K562 (cell line): ENCODE data around the gene PRODH2. TPM values are rescaled to one million over a fixed set of nuclear protein-coding genes. Genes with fewer than 3 reads are reported as not detected.

Source experiments
- ATAC-seq: fragments of 200-7000 bp; cut with Tn5 transposase; 3 replicates; pipeline ENCODE4 v1.9.1; 2020; ENCODE audit warnings: moderate library complexity
- BruUV-seq: library from RNA; stranded (reverse); fragments of 400-500 nt; replicated peaks from 2 replicates; lab custom pipeline; 2021; lab: Mats Ljungman, UMichigan
- CTCF ChIA-PET: fragments of 300-600 bp; formaldehyde crosslinking; extraction: SDS; loops from one replicate; lab custom pipeline; 2021; ENCODE audit warnings: low intra/inter-chr PET ratio; lab: Yijun Ruan, JAX
- POLR2A ChIA-PET: fragments of 300-600, 350-650 bp; sonication (Branson Sonifier 250); formaldehyde crosslinking; extraction: SDS; loops from one replicate; lab custom pipeline; 2021; ENCODE audit warnings: antibody characterized with exemption, inconsistent platforms; lab: Yijun Ruan, JAX
- DNase-seq, 4 experiments: peaks; one replicate each; pipeline versions ENCODE4 v3.0.0 to v3.0.0-alpha.2; 2011 to 2018; ENCODE audit warnings: low spot score in 3 of 4, mixed read lengths in 3 of 4; ENCODE audit errors: extremely low read depth in 1 of 4
- FAIRE-seq: peaks from 2 replicates; lab custom pipeline; 2011; peaks lifted over from hg19 to GRCh38; lab: Jason Lieb, UNC
- H2AFZ ChIP-seq: 2 replicates; pipeline ENCODE4 v1.6.0; 2011; ENCODE audit warnings: low read depth, low read length, control low read depth, inconsistent platforms
- H3K27ac ChIP-seq: fragments of 200-600 bp; 3 replicates; pipeline ENCODE4 v1.8.0; 2011; ENCODE audit warnings: low read depth, mild to moderate bottlenecking, control low read depth, inconsistent platforms, low read length, moderate library complexity, mixed read lengths; ENCODE audit errors: extremely low read depth
- H3K27me3 ChIP-seq, 2 experiments: fragments of 300-600 bp in 1 of 2; 2 replicates in 1 of 2; 3 replicates in 1 of 2; pipeline versions ENCODE4 v1.6.0 to v1.8.0; 2011; ENCODE audit warnings: inconsistent platforms in 2 of 2, low read length in 2 of 2, mild to moderate bottlenecking in 1 of 2, mixed read lengths in 1 of 2, moderate library complexity in 1 of 2; ENCODE audit not compliant: control insufficient read depth in 2 of 2, insufficient read depth in 2 of 2
- H3K36me3 ChIP-seq: fragments of 300-600 bp; 3 replicates; pipeline ENCODE4 v1.8.0; 2011; ENCODE audit warnings: mild to moderate bottlenecking, low read length, inconsistent platforms; ENCODE audit not compliant: control insufficient read depth, insufficient read depth
- H3K4me1 ChIP-seq, 2 experiments: fragments of 200-600 bp in 1 of 2; replicated peaks in 1 of 2; 2 replicates in 1 of 2; 3 replicates in 1 of 2; pipeline versions ENCODE4 v1.5.1 to v1.8.0; 2011; ENCODE audit warnings: inconsistent platforms in 2 of 2, low read length in 2 of 2, mild to moderate bottlenecking in 1 of 2, mixed read lengths in 1 of 2, moderate library complexity in 1 of 2; ENCODE audit not compliant: control insufficient read depth in 2 of 2, insufficient read depth in 2 of 2
- H3K4me2 ChIP-seq: 2 replicates; pipeline ENCODE4 v1.6.1; 2011; ENCODE audit warnings: low read length, control low read depth, inconsistent platforms, mixed read lengths; ENCODE audit not compliant: insufficient read depth
- H3K4me3 ChIP-seq: fragments of 200-600 bp; sonication (generic), shearing (Covaris generic); 2 replicates; pipeline ENCODE4 v1.5.1; 2016; ENCODE audit warnings: control low read depth, inconsistent platforms
- H3K79me2 ChIP-seq: fragments of 200-600 bp; 3 replicates; pipeline ENCODE4 v1.8.0; 2011; ENCODE audit warnings: low read length, inconsistent platforms; ENCODE audit not compliant: control insufficient read depth, insufficient read depth
- H3K9ac ChIP-seq, 2 experiments: 2 replicates each; pipeline versions ENCODE4 v1.6.0 to v1.6.1; 2011; ENCODE audit warnings: low read depth in 2 of 2, low read length in 2 of 2, control low read depth in 1 of 2, inconsistent platforms in 1 of 2, mild to moderate bottlenecking in 1 of 2, mixed read lengths in 1 of 2; ENCODE audit not compliant: insufficient read depth in 1 of 2
- H3K9me1 ChIP-seq: one replicate; pipeline ENCODE4 v1.6.0; 2011; ENCODE audit warnings: inconsistent platforms, mild to moderate bottlenecking, low read length, moderate library complexity; ENCODE audit not compliant: control insufficient read depth, insufficient read depth
- H3K9me3 ChIP-seq: replicated peaks from 2 replicates; pipeline ENCODE4 v1.5.1; 2011; ENCODE audit warnings: low read depth, low read length, inconsistent platforms; ENCODE audit not compliant: control insufficient read depth, insufficient read depth
- H4K20me1 ChIP-seq: replicated peaks from 2 replicates; pipeline ENCODE4 v1.6.1; 2011; ENCODE audit warnings: low read length, inconsistent platforms, mixed read lengths; ENCODE audit not compliant: control insufficient read depth, insufficient read depth
- CAMTA2 ChIP-seq: fragments of 250-450 bp; sonication (Bioruptor Pico); conservative IDR thresholded peaks from 2 replicates; pipeline ENCODE4 v1.5.1; 2022
- ETS1 ChIP-seq: conservative IDR thresholded peaks from 2 replicates; pipeline ENCODE4 v1.6.1; 2011; ENCODE audit warnings: low read depth, mild to moderate bottlenecking, low read length; ENCODE audit not compliant: control insufficient read depth
- FOXA1 ChIP-seq: fragments of 450-650 bp; IDR thresholded peaks from 2 replicates; pipeline ENCODE4 v1.6.1; 2016; ENCODE audit warnings: mild to moderate bottlenecking, borderline replicate concordance
- GABPB2 ChIP-seq: fragments of 250-450 bp; sonication (Bioruptor Pico); conservative IDR thresholded peaks from 2 replicates; pipeline ENCODE4 v1.5.1; 2021; ENCODE audit warnings: mild to moderate bottlenecking
- GATAD2A ChIP-seq: fragments of 450-650 bp; IDR thresholded peaks from 2 replicates; pipeline ENCODE4 v1.6.1; 2017
- HSF4 ChIP-seq: fragments of 250-450 bp; sonication (Bioruptor Pico); IDR thresholded peaks from 2 replicates; pipeline ENCODE4 v2.1.2; 2022; ENCODE audit warnings: mild to moderate bottlenecking, moderate library complexity, borderline replicate concordance
- JUND ChIP-seq, 2 experiments: IDR thresholded peaks; 2 replicates in 1 of 2; 3 replicates in 1 of 2; pipeline ENCODE4 v1.6.1; 2011; ENCODE audit warnings: borderline replicate concordance in 2 of 2, low read depth in 2 of 2, low read length in 2 of 2, improper control_type of control experiment in 1 of 2, missing biosample characterization in 1 of 2, missing genetic modification characterization in 1 of 2, missing genetic modification reagents in 1 of 2
- NRF1 ChIP-seq, 2 experiments: fragments of 450-650 bp; IDR thresholded peaks in 1 of 2; conservative IDR thresholded peaks in 1 of 2; 2 replicates each; pipeline ENCODE4 v1.6.1; 2014; ENCODE audit warnings: mild to moderate bottlenecking in 2 of 2
- POLR2B ChIP-seq: fragments of 450-650 bp; IDR thresholded peaks from 2 replicates; pipeline ENCODE4 v1.6.1; 2018; ENCODE audit warnings: low read depth; ENCODE audit not compliant: partially characterized antibody
- ZKSCAN1 ChIP-seq: fragments of 150-350 bp; IDR thresholded peaks from 2 replicates; pipeline ENCODE4 v1.6.1; 2016; ENCODE audit warnings: low read depth, low read length
- WGBS: fragments of 100-300 bp; shearing (Covaris generic); methylation state at CpG from one replicate; pipeline ENCODE4 v1.1.6; 2016; ENCODE audit warnings: low coverage, mixed read lengths; ENCODE audit not compliant: insufficient coverage; ENCODE audit errors: missing lambda C conversion rate; 5-methylcytosine and 5-hydroxymethylcytosine counted together
- in situ Hi-C: fragments of 300-500 bp; cut with MboI; formaldehyde crosslinking; loops from 4 replicates; pipeline ENCODE4 v1.15.0; 2018; ENCODE audit warnings: inconsistent platforms, mixed read lengths
- intact Hi-C: fragments of 100-400 bp; cut with micrococcal nuclease; formaldehyde crosslinking; loops from 2 replicates; pipeline ENCODE4 v1.14.2; 2022
- polyA plus RNA-seq, 8 experiments: library from polyadenylated mRNA; depleted of rRNA in 4 of 8; stranded (reverse) in 5 of 8; unstranded in 3 of 8; fragments of >200 nt; fragmentation: Nextera tagmentation in 2 of 8; fragmentation: Illumina TruSeq in 1 of 8; extraction: Ambion mirVana in 2 of 8; extraction: Trizol in 1 of 8; gene quantifications; 2 replicates each; pipeline versions ENCODE4 v1.2.1 to v1.2.3, GENCODE V29; 2011 to 2014; ENCODE audit warnings: inconsistent platforms in 1 of 8, missing spikeins in 1 of 8
- total RNA-seq, 7 experiments: library from RNA; depleted of rRNA in 6 of 7; stranded (reverse); fragments of >200 nt in 6 of 7; fragmentation: Illumina TruSeq in 2 of 7; extraction: Trizol in 2 of 7; gene quantifications; 2 replicates each; pipeline versions ENCODE4 v1.2.1 to v1.2.3, GENCODE V29; 2011 to 2021; ENCODE audit warnings: low replicate concordance in 1 of 7
- TF ChIP-seq, protein P1 (sequence below): fragments of 250-450 bp; sonication (Bioruptor Pico); IDR thresholded peaks from 2 replicates; pipeline ENCODE4 v1.8.0; 2021; ENCODE audit warnings: borderline replicate concordance, mild to moderate bottlenecking, moderate library complexity; ENCODE audit not compliant: poor library complexity, severe bottlenecking

Gene PRODH2
- total and polyA plus RNA-seq, 9 of the 15 experiments (the other 6 are each of a cell fraction or from before 2014, with no cell fraction given) = not detected

DNA sequence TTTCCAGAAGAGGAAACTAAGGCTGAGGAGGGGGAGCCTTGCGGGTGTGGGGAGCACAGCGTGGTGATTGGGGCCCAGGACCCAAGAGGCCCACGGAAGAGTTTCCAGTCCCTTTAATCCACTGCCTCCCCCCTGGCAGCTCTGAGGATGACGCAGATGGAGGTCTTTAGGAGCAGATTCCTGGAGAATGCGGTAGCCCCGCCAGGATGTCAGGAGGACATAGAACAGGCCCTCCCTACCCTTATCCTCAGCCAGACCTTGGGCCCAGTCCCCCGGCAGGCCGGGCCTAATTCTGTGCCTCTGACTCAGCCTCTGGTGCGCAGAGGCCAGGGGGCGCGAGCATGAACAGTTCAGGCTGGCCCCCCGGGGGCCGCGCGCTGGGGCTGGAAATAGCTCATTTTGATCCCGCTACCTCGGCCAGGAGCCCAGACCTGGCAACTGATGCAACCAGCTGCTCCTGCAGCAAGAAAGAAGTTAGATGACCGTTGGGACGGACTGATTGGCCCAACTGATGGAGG is 55.4 kb downstream of the PRODH2 start (continued):
- peak; percentile 18 for TF ChIP-seq POLR2B

GRCh38 chr19:35756377-35757230 is 56.0 kb downstream of the PRODH2 start, which contains the start of gene HSPB6:
Gene HSPB6 (minus strand): TSS chr19:35757029. CDS start chr19:35757008, 21 bp downstream.
- Histone ChIP-seq H3K4me3 (peak within 1 kb of the TSS; percentile 80), H3K4me1 (peaks cover 13 to 41% of the 10 kb centered on the region in 2 experiments), H3K79me2 (peaks cover 17% of the 10 kb centered on the region), H4K20me1 (no peaks in the 10 kb centered on the region; the same call in 1 of the 2 replicates), H3K9me1 (no peaks in the 10 kb centered on the region), H3K36me3 (peaks cover 35% of the 10 kb centered on the region; the same call in 2 of the 3 replicates), H3K4me2 (peak within 1 kb of the TSS; percentile 67), H3K9me3 (no peaks in the 10 kb centered on the region; the same call in 1 of the 2 replicates), H3K27ac (peak within 1 kb of the TSS; percentile 83), H3K27me3 (no peaks in the 10 kb centered on the region), H2AFZ (peak within 1 kb of the TSS; percentile 56), H3K9ac (peak within 1 kb of the TSS; percentile 73 to 93)
- CTCF ChIA-PET = no interaction called here
- DNase-seq = no peak
- POLR2A ChIA-PET = interaction anchor here (0.5 to 2.2 kb wide), 4 partner anchors 9 to 784 kb away, joined by 3 to 12 read pairs (median 4); partner anchors contain the start of gene LIN37
- 89% methylated on average over 31 of the region's 52 CpGs for WGBS
- intact Hi-C loops = no loop called here
- no peak for ATAC-seq
- in situ Hi-C loops = no loop called here
- no TSS peak for BruUV-seq
- FAIRE-seq = no peak
- no peak for TF ChIP-seq ETS1
- TF ChIP-seq ZKSCAN1 = no peak
- TF ChIP-seq FOXA1 = no peak
- TF ChIP-seq GATAD2A = no peak
- TF ChIP-seq CAMTA2 (CRISPR knock-in tag) = no peak
- TF ChIP-seq JUND (IDR thresholded peaks at IDR 0.05; ENCODE audit: borderline replicate concordance, low read depth, low read length) = no peak
- no peak for TF ChIP-seq JUND (tag; IDR thresholded peaks at IDR 0.05; ENCODE audit: borderline replicate concordance, low read depth, low read length)
- no peak for TF ChIP-seq GABPB2 (CRISPR knock-in tag)
- TF ChIP-seq, protein P1, sequence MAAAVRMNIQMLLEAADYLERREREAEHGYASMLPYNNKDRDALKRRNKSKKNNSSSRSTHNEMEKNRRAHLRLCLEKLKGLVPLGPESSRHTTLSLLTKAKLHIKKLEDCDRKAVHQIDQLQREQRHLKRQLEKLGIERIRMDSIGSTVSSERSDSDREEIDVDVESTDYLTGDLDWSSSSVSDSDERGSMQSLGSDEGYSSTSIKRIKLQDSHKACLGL (CRISPR knock-in tag) = no peak
- TF ChIP-seq NRF1 (conservative IDR thresholded peaks at IDR 0.05 in 1 of 2, IDR thresholded peaks at IDR 0.05 in 1 of 2) = no peak
- TF ChIP-seq HSF4 = no peak
